GM23248 (cell line): ENCODE results near the gene LYSET.

Source experiments
- EZH2 ChIP-seq: fragments of 200-600 bp; sonication (generic); IDR thresholded peaks from 2 replicates; pipeline ENCODE4 v1.6.1; 2018; ENCODE audit warnings: antibody characterized with exemption, mild to moderate bottlenecking; ENCODE audit not compliant: insufficient read depth, poor library complexity, severe bottlenecking
- EZH2phosphoT487 ChIP-seq: fragments of 200-600 bp; sonication (generic); IDR thresholded peaks from 2 replicates; pipeline ENCODE4 v1.6.1; 2018; ENCODE audit warnings: antibody characterized with exemption, moderate library complexity, mild to moderate bottlenecking, low read depth; ENCODE audit not compliant: insufficient read depth

- no peak for TF ChIP-seq EZH2
- TF ChIP-seq EZH2phosphoT487, result no peak
These were observed 1.8 kb downstream of the LYSET start for GRCh38 chr14:93186956-93187355.
